ENCODE data around the gene FOXO3.
A peak's percentile ranks its signal among the peaks of the same experiment; 100 is the strongest.

Gene FOXO3

DNA sequence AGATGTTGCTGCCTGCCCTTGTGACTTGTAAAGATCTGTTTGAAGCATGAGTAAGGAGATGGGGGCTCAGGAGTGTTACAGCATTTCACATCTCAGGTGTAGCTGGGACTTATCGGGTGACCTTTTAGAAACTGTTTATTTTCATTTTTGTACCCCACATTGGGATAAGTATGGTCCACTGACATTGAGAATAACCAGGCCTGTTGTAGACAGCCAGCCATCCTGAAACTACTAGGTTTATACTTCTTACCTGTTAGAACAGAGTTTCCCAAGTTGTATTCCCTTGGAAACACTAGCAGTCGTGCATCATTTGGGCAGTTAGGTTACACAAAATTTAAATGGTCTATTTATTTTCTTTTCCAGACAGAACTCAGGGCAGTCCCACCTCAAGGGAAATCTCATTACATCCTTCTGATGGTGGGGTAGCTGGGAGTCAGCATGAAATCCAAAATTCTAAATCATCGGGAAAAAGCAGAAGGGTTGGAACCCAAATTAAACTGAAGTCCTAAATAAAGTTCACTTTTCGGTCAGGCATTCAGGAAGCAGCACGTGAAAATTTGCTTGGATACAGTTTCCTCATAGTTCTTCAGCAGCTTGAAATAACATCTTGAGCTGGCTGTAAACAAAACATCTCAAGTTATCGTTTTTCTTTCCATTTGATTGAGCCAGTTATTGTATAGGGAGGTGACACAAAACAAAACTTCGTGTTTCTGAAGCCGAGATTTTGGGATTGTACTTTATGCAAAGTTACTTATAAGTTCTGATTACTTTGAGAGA lies 30.5 kb downstream of the FOXO3 start:
- Histone ChIP-seq H2AK5ac (ENCODE audit: low read length) (no peak overlapping the region), H3K79me1 (ENCODE audit: low read length) (peaks cover 14% of the 10 kb centered on the region), H3K79me2 (ENCODE audit: control insufficient read depth, insufficient read depth, low read length, poor library complexity) (peaks cover 11% of the 10 kb centered on the region), H3K4me1 (ENCODE audit: control insufficient read depth in 1 of 2, insufficient read depth in 2 of 2, low read length in 2 of 2) (peaks cover 16 to 27% of the 10 kb centered on the region in 2 experiments), H3K18ac (ENCODE audit: low read length) (no peak overlapping the region), H4K91ac (ENCODE audit: low read depth, low read length) (no peak overlapping the region), H3K27ac (ENCODE audit: low read depth, low read length) (peak overlapping the region; percentile 20), H4K12ac (ENCODE audit: low read depth, low read length) (no peak overlapping the region), H3K4me3 (ENCODE audit: low read depth, low read length) (no peak overlapping the region), H3K14ac (ENCODE audit: low read length) (no peak overlapping the region), H2AFZ (ENCODE audit: insufficient read depth, low read length, poor library complexity) (peak overlapping the region; percentile 56), H2BK5ac (ENCODE audit: low read depth, low read length, poor library complexity) (no peak overlapping the region), H3K4ac (ENCODE audit: low read depth, low read length) (peak overlapping the region; percentile 19), H3K9ac (ENCODE audit: low read length) (no peak overlapping the region), H4K8ac (ENCODE audit: low read depth, low read length) (no peak overlapping the region), H3K36me3 (ENCODE audit: control insufficient read depth in 1 of 2, insufficient read depth in 2 of 2, low read length in 2 of 2) (no peaks in the 10 kb centered on the region), H2BK12ac (ENCODE audit: low read length) (no peak overlapping the region), H2BK120ac (ENCODE audit: insufficient read depth, low read length, poor library complexity) (peak overlapping the region; percentile 52), H3K4me2 (ENCODE audit: low read length) (no peak overlapping the region), H3K23ac (ENCODE audit: low read length) (no peak overlapping the region), H3K27me3 (ENCODE audit: insufficient read depth, low read length) (no peaks in the 10 kb centered on the region), H3K9me3 (ENCODE audit: insufficient read depth, low read depth, low read length) (no peaks in the 10 kb centered on the region)
- no CpG with 5 or more reads among the region's 8 CpGs for WGBS (ENCODE audit: extremely low coverage, insufficient coverage, insufficient read length)
- no peak for DNase-seq

DNA sequence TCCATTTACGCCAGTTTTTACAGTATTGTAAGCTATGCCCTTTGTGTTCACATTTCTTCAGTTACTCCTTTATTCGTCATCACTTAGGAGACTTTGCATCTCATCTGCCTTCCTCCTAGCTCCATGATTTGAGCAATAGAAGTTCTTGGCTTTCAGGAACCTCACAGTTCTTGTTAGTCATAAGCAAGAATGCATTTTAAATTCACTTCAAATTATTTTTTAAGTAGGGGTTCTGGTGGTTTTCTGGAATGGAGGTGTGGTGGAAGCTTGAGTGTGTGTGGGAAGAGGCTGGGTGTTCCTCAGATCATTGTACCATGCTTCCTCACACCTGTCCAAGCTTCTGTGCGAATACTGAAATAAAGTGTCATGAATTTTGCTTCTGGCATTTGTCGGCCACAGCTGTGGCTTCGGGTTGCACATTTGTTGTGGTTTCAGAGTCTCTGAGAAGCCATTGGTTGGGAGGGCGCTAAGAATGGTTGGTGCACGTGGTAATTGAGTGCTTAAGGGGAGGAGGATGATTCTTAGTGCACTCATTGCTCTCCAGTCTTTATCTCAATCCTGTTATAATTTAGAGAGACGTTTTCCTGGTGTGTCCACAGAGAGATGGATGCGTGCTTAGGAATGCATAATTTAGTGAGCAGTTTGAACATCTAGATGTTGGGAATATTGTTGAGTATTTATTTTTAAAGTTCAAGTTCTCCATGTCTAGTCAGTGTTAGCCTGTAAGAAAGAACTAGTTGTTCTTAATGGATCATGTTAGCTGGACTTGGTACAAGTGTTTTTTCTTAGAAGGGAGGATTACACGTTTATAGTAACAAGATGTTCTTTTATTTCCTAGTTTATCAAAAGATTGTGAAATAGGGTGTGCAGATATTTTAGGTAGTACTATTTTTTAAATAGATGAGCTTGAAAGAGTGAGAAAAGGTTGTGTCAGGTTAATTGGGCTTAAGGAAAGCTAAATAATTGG lies 31.9 kb downstream of the FOXO3 start:
- Histone ChIP-seq H3K23ac (ENCODE audit: low read length) (no peak overlapping the region), H3K4me3 (ENCODE audit: low read depth, low read length) (no peak overlapping the region)

DNA sequence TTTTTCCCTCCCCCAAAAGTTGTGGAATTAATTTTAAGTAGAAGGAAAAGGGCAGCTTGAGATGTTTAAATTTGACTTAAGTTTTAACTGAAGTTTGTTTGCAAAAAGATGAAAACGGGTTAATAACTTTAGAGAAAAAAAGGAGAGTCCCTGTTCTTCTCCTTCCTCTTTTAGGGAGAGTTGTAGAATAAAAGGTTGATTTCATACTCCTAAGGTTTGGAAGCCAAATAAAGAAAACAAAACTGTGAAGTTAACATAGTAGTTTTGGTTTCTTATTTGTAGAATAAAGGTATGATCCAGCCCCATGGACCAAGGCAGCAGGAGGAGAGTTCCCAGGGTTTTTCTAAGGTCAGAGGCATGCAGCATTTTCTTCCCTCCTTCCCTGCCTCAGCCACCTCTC lies 33.4 kb downstream of the FOXO3 start:
- H2BK5ac ChIP-seq (ENCODE audit: low read depth, low read length, poor library complexity): no peak overlapping the region
- no peak overlapping the region for H3K9ac ChIP-seq (ENCODE audit: low read length)
- no peak overlapping the region for H3K4me2 ChIP-seq (ENCODE audit: low read length)
- no peak overlapping the region for H2BK120ac ChIP-seq (ENCODE audit: insufficient read depth, low read length, poor library complexity)
- H3K79me1 ChIP-seq (ENCODE audit: low read length): peaks cover 9% of the 10 kb centered on the region
- H3K23ac ChIP-seq (ENCODE audit: low read length): no peak overlapping the region
- no peak overlapping the region for H2AFZ ChIP-seq (ENCODE audit: insufficient read depth, low read length, poor library complexity)
- no peak overlapping the region for H4K91ac ChIP-seq (ENCODE audit: low read depth, low read length)
- WGBS (ENCODE audit: extremely low coverage, insufficient coverage, insufficient read length): no CpG with 5 or more reads among the region's 1 CpG
- no peak overlapping the region for H3K27ac ChIP-seq (ENCODE audit: low read depth, low read length)
- H2BK12ac ChIP-seq (ENCODE audit: low read length): no peak overlapping the region
- H3K4me3 ChIP-seq (ENCODE audit: low read depth, low read length): no peak overlapping the region
- no peak overlapping the region for H4K12ac ChIP-seq (ENCODE audit: low read depth, low read length)
- no peaks in the 10 kb centered on the region for H3K36me3 ChIP-seq (ENCODE audit: control insufficient read depth in 1 of 2, insufficient read depth in 2 of 2, low read length in 2 of 2)
- no peak overlapping the region for H4K8ac ChIP-seq (ENCODE audit: low read depth, low read length)
- no peak overlapping the region for H3K14ac ChIP-seq (ENCODE audit: low read length)
- H3K9me3 ChIP-seq (ENCODE audit: insufficient read depth, low read depth, low read length): no peaks in the 10 kb centered on the region
- no peak for DNase-seq
- peaks cover 8% of the 10 kb centered on the region for H3K79me2 ChIP-seq (ENCODE audit: control insufficient read depth, insufficient read depth, low read length, poor library complexity)
- no peak overlapping the region for H3K18ac ChIP-seq (ENCODE audit: low read length)
- H3K27me3 ChIP-seq (ENCODE audit: insufficient read depth, low read length): no peaks in the 10 kb centered on the region
- no peak overlapping the region for H2AK5ac ChIP-seq (ENCODE audit: low read length)
- peak overlapping the region; percentile 0 for H3K4ac ChIP-seq (ENCODE audit: low read depth, low read length)
- H3K4me1 ChIP-seq (ENCODE audit: control insufficient read depth in 1 of 2, insufficient read depth in 2 of 2, low read length in 2 of 2): peaks cover 14 to 20% of the 10 kb centered on the region in 2 experiments

More for the DNA sequence above, 31.9 kb downstream of the FOXO3 start:
- peak overlapping the region; percentile 57 for H3K4ac ChIP-seq (ENCODE audit: low read depth, low read length)
- H4K8ac ChIP-seq (ENCODE audit: low read depth, low read length): no peak overlapping the region
- no peak overlapping the region for H3K18ac ChIP-seq (ENCODE audit: low read length)
- no peaks in the 10 kb centered on the region for H3K9me3 ChIP-seq (ENCODE audit: insufficient read depth, low read depth, low read length)
- H2BK120ac ChIP-seq (ENCODE audit: insufficient read depth, low read length, poor library complexity): no peak overlapping the region
- no peaks in the 10 kb centered on the region for H3K27me3 ChIP-seq (ENCODE audit: insufficient read depth, low read length)
- no peak overlapping the region for H3K4me2 ChIP-seq (ENCODE audit: low read length)
- no peak overlapping the region for H3K14ac ChIP-seq (ENCODE audit: low read length)
- H2AK5ac ChIP-seq (ENCODE audit: low read length): no peak overlapping the region
- no peak overlapping the region for H3K27ac ChIP-seq (ENCODE audit: low read depth, low read length)
- H3K36me3 ChIP-seq (ENCODE audit: control insufficient read depth in 1 of 2, insufficient read depth in 2 of 2, low read length in 2 of 2): no peaks in the 10 kb centered on the region
- no peak overlapping the region for H4K91ac ChIP-seq (ENCODE audit: low read depth, low read length)
- no peak overlapping the region for H2AFZ ChIP-seq (ENCODE audit: insufficient read depth, low read length, poor library complexity)
- H2BK5ac ChIP-seq (ENCODE audit: low read depth, low read length, poor library complexity): no peak overlapping the region
- peaks cover 7 to 16% of the 10 kb centered on the region in 2 experiments for H3K4me1 ChIP-seq (ENCODE audit: control insufficient read depth in 1 of 2, insufficient read depth in 2 of 2, low read length in 2 of 2)
- peaks cover 5% of the 10 kb centered on the region for H3K79me2 ChIP-seq (ENCODE audit: control insufficient read depth, insufficient read depth, low read length, poor library complexity)
- H2BK12ac ChIP-seq (ENCODE audit: low read length): no peak overlapping the region
- no peak overlapping the region for H4K12ac ChIP-seq (ENCODE audit: low read depth, low read length)
- no peak overlapping the region for H3K9ac ChIP-seq (ENCODE audit: low read length)
- peaks cover 9% of the 10 kb centered on the region for H3K79me1 ChIP-seq (ENCODE audit: low read length)
- no CpG with 5 or more reads among the region's 10 CpGs for WGBS (ENCODE audit: extremely low coverage, insufficient coverage, insufficient read length)
- DNase-seq: peak; percentile 59 to 64

DNA sequence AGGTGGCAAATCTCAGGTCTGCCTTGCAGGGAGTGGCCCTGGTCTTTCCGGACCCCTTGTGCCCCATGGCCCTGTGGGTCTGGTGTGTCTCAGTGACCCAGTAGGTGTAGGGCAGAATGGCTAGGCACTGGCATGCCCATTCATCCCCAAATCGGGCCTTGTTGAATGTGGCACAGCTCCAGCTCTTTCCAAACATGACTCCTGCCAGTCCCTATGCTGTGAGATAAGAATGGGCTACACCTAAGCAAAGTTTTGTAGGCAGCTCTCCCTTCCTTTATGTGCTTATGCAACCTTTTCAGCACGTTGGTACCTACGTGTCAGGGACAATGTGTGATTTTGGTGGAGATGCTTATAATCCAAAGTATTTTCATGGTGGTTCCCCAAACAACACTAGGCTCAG lies 33.9 kb downstream of the FOXO3 start:
- peaks cover 14 to 20% of the 10 kb centered on the region in 2 experiments for H3K4me1 ChIP-seq (ENCODE audit: control insufficient read depth in 1 of 2, insufficient read depth in 2 of 2, low read length in 2 of 2)
- H2AK5ac ChIP-seq (ENCODE audit: low read length): no peak overlapping the region
- no peaks in the 10 kb centered on the region for H3K9me3 ChIP-seq (ENCODE audit: insufficient read depth, low read depth, low read length)
- no peak overlapping the region for H4K12ac ChIP-seq (ENCODE audit: low read depth, low read length)
- no peak overlapping the region for H2BK5ac ChIP-seq (ENCODE audit: low read depth, low read length, poor library complexity)
- H3K79me1 ChIP-seq (ENCODE audit: low read length): peaks cover 7% of the 10 kb centered on the region
- H3K79me2 ChIP-seq (ENCODE audit: control insufficient read depth, insufficient read depth, low read length, poor library complexity): peaks cover 8% of the 10 kb centered on the region
- H2BK12ac ChIP-seq (ENCODE audit: low read length): no peak overlapping the region
- H3K18ac ChIP-seq (ENCODE audit: low read length): no peak overlapping the region
- H4K8ac ChIP-seq (ENCODE audit: low read depth, low read length): no peak overlapping the region
- no peak for DNase-seq
- no peak overlapping the region for H3K4me2 ChIP-seq (ENCODE audit: low read length)
- H3K9ac ChIP-seq (ENCODE audit: low read length): no peak overlapping the region
- no peak overlapping the region for H3K23ac ChIP-seq (ENCODE audit: low read length)
- H3K4ac ChIP-seq (ENCODE audit: low read depth, low read length): peak overlapping the region; percentile 0
- no peaks in the 10 kb centered on the region for H3K27me3 ChIP-seq (ENCODE audit: insufficient read depth, low read length)
- no peak overlapping the region for H2BK120ac ChIP-seq (ENCODE audit: insufficient read depth, low read length, poor library complexity)
- no peak overlapping the region for H3K27ac ChIP-seq (ENCODE audit: low read depth, low read length)
- no peak overlapping the region for H2AFZ ChIP-seq (ENCODE audit: insufficient read depth, low read length, poor library complexity)
- no peak overlapping the region for H4K91ac ChIP-seq (ENCODE audit: low read depth, low read length)
- H3K14ac ChIP-seq (ENCODE audit: low read length): no peak overlapping the region
- H3K4me3 ChIP-seq (ENCODE audit: low read depth, low read length): no peak overlapping the region
- no CpG with 5 or more reads among the region's 4 CpGs for WGBS (ENCODE audit: extremely low coverage, insufficient coverage, insufficient read length)
- H3K36me3 ChIP-seq (ENCODE audit: control insufficient read depth in 1 of 2, insufficient read depth in 2 of 2, low read length in 2 of 2): no peaks in the 10 kb centered on the region

Measured in trophoblast cell (in vitro differentiated cells and primary cell).